DMS153 treated with DMSO at 0.1 percent for 48 hours (cell line): ENCODE data around the gene HAO2.
A peak's percentile ranks its signal among the peaks of the same experiment; 100 is the strongest.
"Not testable (repeated sequence)": the region's sequence is repeated elsewhere in the genome, so short reads cannot be mapped to it uniquely, and the experiment has no call there.

Experiments
- DNase-seq: peaks from one replicate; lab custom pipeline; 2025; ENCODE audit not compliant: unreplicated experiment; lab: John Stamatoyannopoulos, UW

HAO2 gene

GRCh38 chr1:119341372-119341947 lies 27.1 kb upstream of the HAO2 start:
- DNase-seq, result no peak

GRCh38 chr1:119345398-119345797 lies 23.2 kb upstream of the HAO2 start:
- DNase-seq, result no peak

- no peak for DNase-seq
Measured at GRCh38 chr1:119347858-119348257, 20.7 kb upstream of the HAO2 start.

- DNase-seq, result no peak
Measured at GRCh38 chr1:119348941-119349340, 19.6 kb upstream of the HAO2 start.

- DNase-seq, result not testable (repeated sequence)
Measured at GRCh38 chr1:119350866-119351265, 17.7 kb upstream of the HAO2 start.

- DNase-seq, result no peak
Measured at GRCh38 chr1:119351997-119352396, 16.6 kb upstream of the HAO2 start.

- DNase-seq, result no peak
Measured at GRCh38 chr1:119353836-119354235, 14.7 kb upstream of the HAO2 start.

GRCh38 chr1:119358636-119359035 lies 9.9 kb upstream of the HAO2 start:
- DNase-seq, result no peak

- no peak for DNase-seq
Measured at GRCh38 chr1:119359730-119360129, 8.9 kb upstream of the HAO2 start.

GRCh38 chr1:119361205-119361604 lies 7.4 kb upstream of the HAO2 start:
- DNase-seq, result no peak

- DNase-seq, result no peak
Measured at GRCh38 chr1:119361620-119362344, 6.8 kb upstream of the HAO2 start.

- no peak for DNase-seq
Measured at GRCh38 chr1:119363162-119363561, 5.4 kb upstream of the HAO2 start.

- no peak for DNase-seq
Measured at GRCh38 chr1:119364640-119365039, 3.9 kb upstream of the HAO2 start.

- DNase-seq, result no peak
Measured at GRCh38 chr1:119366424-119366823, 2.2 kb upstream of the HAO2 start.

- DNase-seq, result peak; percentile 3
Measured at GRCh38 chr1:119367432-119368124, 1.0 kb upstream of the HAO2 start.

- DNase-seq, result no peak
Measured at GRCh38 chr1:119370748-119371147, 2.2 kb downstream of the HAO2 start.

GRCh38 chr1:119371815-119372214 lies 3.2 kb downstream of the HAO2 start:
- DNase-seq, result no peak

GRCh38 chr1:119372503-119373086 lies 4.0 kb downstream of the HAO2 start:
- peak; percentile 1 for DNase-seq

- no peak for DNase-seq
Measured at GRCh38 chr1:119373465-119373864, 4.9 kb downstream of the HAO2 start.

GRCh38 chr1:119374208-119374874 lies 5.8 kb downstream of the HAO2 start:
- DNase-seq, result no peak

GRCh38 chr1:119375366-119375765 lies 6.8 kb downstream of the HAO2 start:
- DNase-seq, result no peak
